Neural cell (in vitro differentiated cells): ENCODE results near the gene SFI1. TPM values are rescaled to one million over a fixed set of nuclear protein-coding genes. Genes with fewer than 3 reads are reported as not detected.

Experiments
- H2AFZ ChIP-seq: fragments of 200-600, 300-800 bp; sonication (generic), shearing (Covaris generic); 2 replicates; pipeline ENCODE4 v1.6.0; 2014; ENCODE audit warnings: low read depth, mild to moderate bottlenecking, antibody characterized with exemption, low read length, moderate library complexity
- H3F3A ChIP-seq: fragments of 200-600 bp; shearing (Covaris generic); 2 replicates; pipeline ENCODE4 v1.6.1; 2016; ENCODE audit warnings: mild to moderate bottlenecking, moderate library complexity, mixed read lengths, antibody characterized with exemption, low read length; ENCODE audit not compliant: insufficient read depth, poor library complexity, severe bottlenecking
- H3K27ac ChIP-seq: fragments of 200-600, 300-800 bp; sonication (generic), shearing (Covaris generic); 2 replicates; pipeline ENCODE4 v1.5.1; 2014; ENCODE audit warnings: mild to moderate bottlenecking, low read length, moderate library complexity
- H3K27me3 ChIP-seq: fragments of 300-800, 200-600 bp; sonication (generic), shearing (Covaris generic); 2 replicates; pipeline ENCODE4 v1.6.0; 2014; ENCODE audit warnings: mild to moderate bottlenecking, low read depth, low read length, moderate library complexity; ENCODE audit not compliant: insufficient read depth
- H3K36me3 ChIP-seq: fragments of 300-800, 200-600 bp; sonication (generic), shearing (Covaris generic); 2 replicates; pipeline ENCODE4 v1.5.1; 2014; ENCODE audit warnings: mild to moderate bottlenecking, antibody characterized with exemption, low read length, moderate library complexity; ENCODE audit not compliant: insufficient read depth
- H3K4me2 ChIP-seq: fragments of 300-800, 200-600 bp; sonication (generic), shearing (Covaris generic); 2 replicates; pipeline ENCODE4 v1.6.0; 2014; ENCODE audit warnings: mild to moderate bottlenecking, low read length
- H3K4me3 ChIP-seq: fragments of 300-800, 200-600 bp; sonication (generic), shearing (Covaris generic); 2 replicates; pipeline ENCODE4 v1.5.1; 2014; ENCODE audit warnings: mild to moderate bottlenecking, low read length, moderate library complexity
- H3K79me2 ChIP-seq: fragments of 200-600 bp; shearing (Covaris generic); replicated peaks from 2 replicates; pipeline ENCODE4 v1.6.0; 2014; ENCODE audit warnings: mild to moderate bottlenecking, low read length, moderate library complexity; ENCODE audit not compliant: insufficient read depth
- H3K9ac ChIP-seq: fragments of 300-800, 200-600 bp; sonication (generic), shearing (Covaris generic); 2 replicates; pipeline ENCODE4 v1.6.1; 2016; ENCODE audit warnings: mild to moderate bottlenecking, low read length, mixed read lengths
- H3K9me2 ChIP-seq: fragments of 200-600 bp; shearing (Covaris generic); 2 replicates; pipeline ENCODE4 v1.6.1; 2016; ENCODE audit warnings: mild to moderate bottlenecking, low read length, mixed read lengths; ENCODE audit not compliant: insufficient read depth
- H3K9me3 ChIP-seq: fragments of 200-600, 300-800 bp; sonication (generic), shearing (Covaris generic); 2 replicates; pipeline ENCODE4 v1.6.1; 2016; ENCODE audit warnings: mild to moderate bottlenecking, mixed run types, low read length, moderate library complexity, mixed read lengths
- H4K20me1 ChIP-seq: fragments of 200-600 bp; shearing (Covaris generic); 2 replicates; pipeline ENCODE4 v1.6.1; 2016; ENCODE audit warnings: mild to moderate bottlenecking, mixed run types; ENCODE audit not compliant: insufficient read depth
- CTCF ChIP-seq: fragments of 450-650 bp; IDR thresholded peaks from 2 replicates; pipeline ENCODE4 v1.5.1; 2014; ENCODE audit warnings: antibody characterized with exemption, mild to moderate bottlenecking, moderate library complexity; ENCODE audit not compliant: poor library complexity, severe bottlenecking
- EP300 ChIP-seq: fragments of 450-650 bp; conservative IDR thresholded peaks from 2 replicates; pipeline ENCODE4 v1.6.1; 2014; ENCODE audit warnings: antibody characterized with exemption, mild to moderate bottlenecking, moderate library complexity; ENCODE audit not compliant: poor library complexity, severe bottlenecking
- EZH2 ChIP-seq: fragments of 200-600, 300-800 bp; shearing (Covaris generic), sonication (generic); IDR thresholded peaks from 2 replicates; pipeline ENCODE4 v1.6.1; 2014; ENCODE audit warnings: antibody characterized with exemption, low read length, borderline replicate concordance, mild to moderate bottlenecking; ENCODE audit not compliant: insufficient read depth, poor library complexity, severe bottlenecking
- MXI1 ChIP-seq: fragments of 450-650 bp; conservative IDR thresholded peaks from 2 replicates; pipeline ENCODE4 v1.6.1; 2014; ENCODE audit warnings: antibody characterized with exemption, mild to moderate bottlenecking; ENCODE audit not compliant: poor library complexity, severe bottlenecking
- POLR2AphosphoS5 ChIP-seq: IDR thresholded peaks from 2 replicates; pipeline ENCODE4 v1.6.1; 2012
- RAD21 ChIP-seq: fragments of 450-650 bp; conservative IDR thresholded peaks from 2 replicates; pipeline ENCODE4 v1.6.1; 2014; ENCODE audit warnings: antibody characterized with exemption, mild to moderate bottlenecking, moderate library complexity
- SMC3 ChIP-seq: fragments of 450-650 bp; conservative IDR thresholded peaks from 2 replicates; pipeline ENCODE4 v1.6.1; 2014; ENCODE audit warnings: antibody characterized with exemption, mild to moderate bottlenecking, moderate library complexity; ENCODE audit not compliant: poor library complexity
- TAF1 ChIP-seq: IDR thresholded peaks from 2 replicates; pipeline ENCODE4 v1.6.1; 2012; ENCODE audit warnings: low read depth
- polyA plus RNA-seq: library from polyadenylated mRNA; depleted of rRNA; stranded (reverse); fragments of >200 nt; gene quantifications from 2 replicates; pipeline ENCODE4 v1.2.3, GENCODE V29; 2014
- TF ChIP-seq, protein P1 (sequence below): IDR thresholded peaks from 2 replicates; pipeline ENCODE4 v1.6.1; 2012; ENCODE audit warnings: borderline replicate concordance

Gene SFI1
- polyA plus RNA-seq, 1 donor from 2014 or later: 19.9 TPM

- H3K27me3 ChIP-seq: no peaks in the 10 kb centered on the region
- TF ChIP-seq TAF1 (no peak), EZH2 (no peak), MXI1 (no peak), CTCF (no peak), SMC3 (no peak), EP300 (no peak)
- TF ChIP-seq, protein P1, sequence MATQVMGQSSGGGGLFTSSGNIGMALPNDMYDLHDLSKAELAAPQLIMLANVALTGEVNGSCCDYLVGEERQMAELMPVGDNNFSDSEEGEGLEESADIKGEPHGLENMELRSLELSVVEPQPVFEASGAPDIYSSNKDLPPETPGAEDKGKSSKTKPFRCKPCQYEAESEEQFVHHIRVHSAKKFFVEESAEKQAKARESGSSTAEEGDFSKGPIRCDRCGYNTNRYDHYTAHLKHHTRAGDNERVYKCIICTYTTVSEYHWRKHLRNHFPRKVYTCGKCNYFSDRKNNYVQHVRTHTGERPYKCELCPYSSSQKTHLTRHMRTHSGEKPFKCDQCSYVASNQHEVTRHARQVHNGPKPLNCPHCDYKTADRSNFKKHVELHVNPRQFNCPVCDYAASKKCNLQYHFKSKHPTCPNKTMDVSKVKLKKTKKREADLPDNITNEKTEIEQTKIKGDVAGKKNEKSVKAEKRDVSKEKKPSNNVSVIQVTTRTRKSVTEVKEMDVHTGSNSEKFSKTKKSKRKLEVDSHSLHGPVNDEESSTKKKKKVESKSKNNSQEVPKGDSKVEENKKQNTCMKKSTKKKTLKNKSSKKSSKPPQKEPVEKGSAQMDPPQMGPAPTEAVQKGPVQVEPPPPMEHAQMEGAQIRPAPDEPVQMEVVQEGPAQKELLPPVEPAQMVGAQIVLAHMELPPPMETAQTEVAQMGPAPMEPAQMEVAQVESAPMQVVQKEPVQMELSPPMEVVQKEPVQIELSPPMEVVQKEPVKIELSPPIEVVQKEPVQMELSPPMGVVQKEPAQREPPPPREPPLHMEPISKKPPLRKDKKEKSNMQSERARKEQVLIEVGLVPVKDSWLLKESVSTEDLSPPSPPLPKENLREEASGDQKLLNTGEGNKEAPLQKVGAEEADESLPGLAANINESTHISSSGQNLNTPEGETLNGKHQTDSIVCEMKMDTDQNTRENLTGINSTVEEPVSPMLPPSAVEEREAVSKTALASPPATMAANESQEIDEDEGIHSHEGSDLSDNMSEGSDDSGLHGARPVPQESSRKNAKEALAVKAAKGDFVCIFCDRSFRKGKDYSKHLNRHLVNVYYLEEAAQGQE: no peak
- H3K4me3 ChIP-seq: no peak overlapping the region
- H3K27ac ChIP-seq: no peak overlapping the region
- no peaks in the 10 kb centered on the region for H3K36me3 ChIP-seq
- no peaks in the 10 kb centered on the region for H4K20me1 ChIP-seq
- no peaks in the 10 kb centered on the region for H3K9me2 ChIP-seq
- H3K4me2 ChIP-seq: no peak overlapping the region
- no peak overlapping the region for H2AFZ ChIP-seq
- H3K79me2 ChIP-seq: no peaks in the 10 kb centered on the region
- H3K9ac ChIP-seq: no peak overlapping the region
- no peaks in the 10 kb centered on the region for H3F3A ChIP-seq
- H3K9me3 ChIP-seq: no peaks in the 10 kb centered on the region
These were observed 141.1 kb downstream of the SFI1 start for GRCh38 chr22:31637447-31637890.

DNA sequence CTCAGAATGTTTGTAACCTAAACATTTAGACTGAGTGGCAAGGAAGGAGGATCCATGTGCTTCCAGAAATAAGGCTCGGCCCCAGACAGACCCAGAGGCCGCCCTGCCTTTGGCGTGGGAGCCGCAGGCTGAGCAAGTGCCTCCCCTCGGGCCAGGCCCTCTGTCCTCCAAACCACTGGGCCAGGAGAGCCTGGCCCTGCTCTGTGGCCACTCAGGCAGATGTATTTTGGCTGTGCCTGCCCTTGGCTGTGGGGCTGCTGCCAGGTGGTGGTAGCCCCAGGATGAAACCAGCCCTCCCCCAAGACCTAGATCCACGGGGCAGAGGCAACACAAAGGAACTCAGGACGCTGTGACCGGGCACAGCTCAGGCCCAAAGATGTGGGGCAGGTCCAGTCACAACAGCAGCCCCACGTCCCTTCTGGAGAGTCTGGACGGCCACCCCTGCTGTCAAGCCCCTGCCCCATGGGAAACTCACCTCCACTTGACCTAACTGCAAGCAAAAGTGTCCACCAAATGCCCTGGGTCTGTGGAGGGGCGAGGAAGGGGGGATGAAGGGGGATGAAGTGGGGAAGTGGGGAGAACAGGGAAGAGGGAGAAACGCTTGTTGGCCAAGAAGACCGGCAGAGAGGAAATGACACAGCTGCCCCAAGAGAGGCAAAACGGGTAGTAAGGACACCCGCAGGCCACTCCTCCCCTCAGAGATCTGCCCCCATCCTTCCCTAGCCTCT lies 141.7 kb downstream of the SFI1 start:
- Histone ChIP-seq H3K4me2 (no peak overlapping the region), H3K9ac (no peak overlapping the region), H3F3A (no peaks in the 10 kb centered on the region), H3K79me2 (no peaks in the 10 kb centered on the region), H4K20me1 (no peaks in the 10 kb centered on the region), H3K9me3 (no peaks in the 10 kb centered on the region), H3K27ac (no peak overlapping the region), H2AFZ (no peak overlapping the region), H3K36me3 (no peaks in the 10 kb centered on the region), H3K27me3 (no peaks in the 10 kb centered on the region), H3K9me2 (no peaks in the 10 kb centered on the region), H3K4me3 (no peak overlapping the region)
- no peak for TF ChIP-seq SMC3
- TF ChIP-seq CTCF: no peak
- no peak for TF ChIP-seq RAD21
- TF ChIP-seq MXI1: no peak
- TF ChIP-seq, protein P1: no peak
- TF ChIP-seq TAF1: no peak
- no peak for TF ChIP-seq EZH2
- TF ChIP-seq EP300: no peak
- TF ChIP-seq POLR2AphosphoS5: no peak
